HS-27A (cell line): ENCODE measurements around the gene DRC7.
"Not testable (repeated sequence)": the region's sequence is repeated elsewhere in the genome, so short reads cannot be mapped to it uniquely, and the experiment has no call there.

Experiments
- DNase-seq: peaks from one replicate; pipeline ENCODE4 v3.0.0-alpha.2; 2012; ENCODE audit warnings: low read depth, missing footprints

The DRC7 gene

DNA sequence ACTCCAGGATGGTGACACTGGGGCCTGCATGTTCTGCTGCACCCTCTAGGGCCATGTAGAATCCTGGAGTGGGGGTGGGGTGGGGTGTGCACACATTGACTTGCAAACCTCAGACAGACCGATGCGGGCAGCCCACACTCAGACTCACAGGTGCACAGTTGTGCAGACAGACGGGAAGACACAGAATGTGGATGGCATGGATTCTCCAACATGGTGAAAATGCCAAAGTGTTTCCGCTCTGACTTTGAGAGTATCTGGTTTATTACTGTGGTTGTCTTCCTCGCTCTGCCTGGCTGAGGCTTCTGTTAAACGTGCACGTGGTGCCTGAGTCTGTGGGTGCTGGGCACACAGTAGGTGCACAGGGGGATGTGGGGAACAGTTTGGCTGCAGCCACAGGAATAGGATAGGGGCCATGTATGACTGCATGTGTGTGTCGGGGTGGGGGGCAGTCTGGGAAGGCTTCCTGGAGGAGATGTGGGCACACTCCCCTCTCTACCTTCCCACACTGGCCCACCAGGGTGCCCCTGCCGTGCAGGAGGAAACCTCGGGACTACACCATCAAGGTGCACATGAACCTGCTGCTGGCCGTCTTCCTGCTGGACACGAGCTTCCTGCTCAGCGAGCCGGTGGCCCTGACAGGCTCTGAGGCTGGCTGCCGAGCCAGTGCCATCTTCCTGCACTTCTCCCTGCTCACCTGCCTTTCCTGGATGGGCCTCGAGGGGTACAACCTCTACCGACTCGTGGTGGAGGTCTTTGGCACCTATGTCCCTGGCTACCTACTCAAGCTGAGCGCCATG lies 35.5 kb upstream of the DRC7 start:
- no peak for DNase-seq

DNA sequence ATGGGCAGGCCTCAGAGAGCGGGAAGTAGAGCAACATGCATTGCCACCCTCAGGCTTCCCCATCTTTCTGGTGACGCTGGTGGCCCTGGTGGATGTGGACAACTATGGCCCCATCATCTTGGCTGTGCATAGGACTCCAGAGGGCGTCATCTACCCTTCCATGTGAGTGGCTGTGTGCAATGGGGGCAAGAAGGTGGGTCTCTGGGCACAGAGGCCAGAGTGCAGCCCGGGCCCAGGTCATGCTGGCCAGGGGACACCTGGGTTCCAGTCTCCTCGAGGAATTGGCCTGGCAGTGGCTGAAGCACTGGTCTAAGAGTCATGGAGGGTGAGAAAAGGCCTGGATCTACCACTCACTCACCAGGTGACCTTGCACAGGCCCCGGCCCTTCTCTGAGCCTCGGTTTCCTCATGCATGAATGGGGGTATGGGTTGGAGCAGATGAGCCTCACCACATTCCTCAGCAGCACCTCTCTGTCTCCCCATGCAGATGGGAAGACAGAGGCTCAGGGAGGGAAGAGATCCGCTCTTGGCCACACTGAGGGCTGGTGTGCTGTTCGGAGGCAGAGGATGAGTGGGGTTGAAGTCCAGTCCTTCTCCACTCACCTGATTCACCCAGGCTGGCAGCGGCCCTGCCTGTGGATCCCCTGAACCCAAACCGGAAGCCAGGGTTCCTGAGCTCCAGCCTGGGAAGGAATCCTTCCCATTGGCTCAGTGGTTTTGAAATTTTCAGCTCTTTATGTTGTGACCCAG lies 33.7 kb upstream of the DRC7 start:
- no peak for DNase-seq

DNA sequence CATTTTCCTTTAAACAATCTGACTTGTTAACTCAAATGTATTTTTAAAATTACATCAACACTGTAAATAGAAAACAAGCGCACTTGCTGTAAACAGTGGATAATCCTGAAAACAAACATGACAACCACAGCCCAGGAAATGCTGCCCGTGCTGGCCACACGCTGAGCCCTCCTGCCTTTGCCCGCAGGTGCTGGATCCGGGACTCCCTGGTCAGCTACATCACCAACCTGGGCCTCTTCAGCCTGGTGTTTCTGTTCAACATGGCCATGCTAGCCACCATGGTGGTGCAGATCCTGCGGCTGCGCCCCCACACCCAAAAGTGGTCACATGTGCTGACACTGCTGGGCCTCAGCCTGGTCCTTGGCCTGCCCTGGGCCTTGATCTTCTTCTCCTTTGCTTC lies 33.1 kb upstream of the DRC7 start:
- no peak for DNase-seq

DNA sequence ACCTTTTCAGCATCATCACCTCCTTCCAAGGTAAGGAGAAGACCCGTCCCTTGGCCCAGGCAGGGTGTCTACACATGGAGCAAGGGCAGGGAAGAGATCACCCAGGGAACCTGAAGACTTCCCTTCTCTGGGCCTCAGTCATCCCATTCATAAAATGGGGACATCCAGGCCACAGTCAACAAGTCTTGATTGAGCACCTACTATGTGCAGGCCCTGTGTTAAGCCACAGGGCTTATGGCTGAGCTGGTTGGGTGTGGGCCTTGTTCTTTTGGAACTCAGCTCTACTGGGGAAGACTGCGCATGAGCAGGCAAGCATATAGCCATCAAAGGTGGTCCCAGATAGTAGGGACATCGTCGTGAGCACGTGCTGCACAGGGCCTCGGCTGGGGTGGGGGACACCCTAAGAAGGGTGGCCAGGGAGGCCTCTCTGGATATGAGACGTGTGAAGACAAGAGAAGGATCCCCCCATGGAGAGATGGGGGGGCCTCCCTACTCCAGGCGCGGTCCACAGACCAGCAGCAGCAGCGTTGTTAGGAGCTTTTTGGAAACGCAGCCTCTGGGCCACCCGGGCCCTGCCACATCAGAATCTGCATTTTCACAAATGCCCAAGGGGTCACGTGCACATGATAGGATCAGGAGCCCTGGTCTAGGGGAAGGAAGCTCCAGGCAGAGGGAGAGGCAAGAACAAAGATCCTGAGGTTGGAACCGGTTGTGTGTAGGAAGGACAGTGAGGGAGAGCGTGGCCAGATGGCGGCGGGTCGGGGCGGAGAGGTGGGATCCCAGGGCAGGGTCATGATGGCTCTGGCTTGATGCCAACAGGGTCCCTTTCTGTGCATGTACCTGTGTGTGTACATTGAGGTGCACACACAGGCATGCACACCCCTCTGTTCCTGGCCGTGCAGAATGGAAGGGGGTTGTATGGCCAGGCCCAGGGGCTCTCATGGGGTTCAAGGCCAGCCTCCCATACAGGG lies 32.4 kb upstream of the DRC7 start:
- DNase-seq = no peak

DNA sequence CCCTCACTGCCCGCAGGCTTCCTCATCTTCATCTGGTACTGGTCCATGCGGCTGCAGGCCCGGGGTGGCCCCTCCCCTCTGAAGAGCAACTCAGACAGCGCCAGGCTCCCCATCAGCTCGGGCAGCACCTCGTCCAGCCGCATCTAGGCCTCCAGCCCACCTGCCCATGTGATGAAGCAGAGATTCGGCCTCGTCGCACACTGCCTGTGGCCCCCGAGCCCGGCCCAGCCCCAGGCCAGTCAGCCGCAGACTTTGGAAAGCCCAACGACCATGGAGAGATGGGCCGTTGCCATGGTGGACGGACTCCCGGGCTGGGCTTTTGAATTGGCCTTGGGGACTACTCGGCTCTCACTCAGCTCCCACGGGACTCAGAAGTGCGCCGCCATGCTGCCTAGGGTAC lies 31.2 kb upstream of the DRC7 start:
- no peak for DNase-seq

DNA sequence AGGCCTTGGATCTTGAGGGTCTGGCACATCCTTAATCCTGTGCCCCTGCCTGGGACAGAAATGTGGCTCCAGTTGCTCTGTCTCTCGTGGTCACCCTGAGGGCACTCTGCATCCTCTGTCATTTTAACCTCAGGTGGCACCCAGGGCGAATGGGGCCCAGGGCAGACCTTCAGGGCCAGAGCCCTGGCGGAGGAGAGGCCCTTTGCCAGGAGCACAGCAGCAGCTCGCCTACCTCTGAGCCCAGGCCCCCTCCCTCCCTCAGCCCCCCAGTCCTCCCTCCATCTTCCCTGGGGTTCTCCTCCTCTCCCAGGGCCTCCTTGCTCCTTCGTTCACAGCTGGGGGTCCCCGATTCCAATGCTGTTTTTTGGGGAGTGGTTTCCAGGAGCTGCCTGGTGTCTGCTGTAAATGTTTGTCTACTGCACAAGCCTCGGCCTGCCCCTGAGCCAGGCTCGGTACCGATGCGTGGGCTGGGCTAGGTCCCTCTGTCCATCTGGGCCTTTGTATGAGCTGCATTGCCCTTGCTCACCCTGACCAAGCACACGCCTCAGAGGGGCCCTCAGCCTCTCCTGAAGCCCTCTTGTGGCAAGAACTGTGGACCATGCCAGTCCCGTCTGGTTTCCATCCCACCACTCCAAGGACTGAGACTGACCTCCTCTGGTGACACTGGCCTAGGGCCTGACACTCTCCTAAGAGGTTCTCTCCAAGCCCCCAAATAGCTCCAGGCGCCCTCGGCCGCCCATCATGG lies 30.5 kb upstream of the DRC7 start:
- DNase-seq = no peak

DNA sequence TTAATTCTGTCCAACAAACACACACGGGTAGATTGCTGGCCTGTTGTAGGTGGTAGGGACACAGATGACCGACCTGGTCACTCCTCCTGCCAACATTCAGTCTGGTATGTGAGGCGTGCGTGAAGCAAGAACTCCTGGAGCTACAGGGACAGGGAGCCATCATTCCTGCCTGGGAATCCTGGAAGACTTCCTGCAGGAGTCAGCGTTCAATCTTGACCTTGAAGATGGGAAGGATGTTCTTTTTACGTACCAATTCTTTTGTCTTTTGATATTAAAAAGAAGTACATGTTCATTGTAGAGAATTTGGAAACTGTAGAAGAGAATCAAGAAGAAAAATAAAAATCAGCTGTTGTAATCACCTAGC lies 30.0 kb upstream of the DRC7 start:
- DNase-seq = no peak

DNA sequence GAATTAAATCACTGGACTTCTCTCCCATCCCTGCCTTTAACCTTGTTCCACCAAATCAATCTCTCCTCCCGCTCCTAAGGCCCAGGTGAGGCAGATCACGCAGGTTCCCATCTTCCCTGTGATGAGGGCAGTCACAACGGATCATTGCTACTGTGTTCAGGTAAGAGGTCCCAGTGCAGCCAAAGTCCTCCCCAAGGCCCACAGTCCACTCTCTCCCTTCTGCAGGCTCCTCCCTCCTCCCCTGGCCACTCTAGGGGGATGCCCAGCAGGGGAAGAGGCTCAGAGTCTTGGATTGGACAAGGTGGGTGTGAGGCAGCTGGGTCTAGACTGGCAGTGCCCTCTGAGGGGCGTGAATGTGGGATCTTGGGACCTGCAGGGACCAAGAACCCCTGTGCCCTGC lies 29.1 kb upstream of the DRC7 start:
- DNase-seq = no peak

DNA sequence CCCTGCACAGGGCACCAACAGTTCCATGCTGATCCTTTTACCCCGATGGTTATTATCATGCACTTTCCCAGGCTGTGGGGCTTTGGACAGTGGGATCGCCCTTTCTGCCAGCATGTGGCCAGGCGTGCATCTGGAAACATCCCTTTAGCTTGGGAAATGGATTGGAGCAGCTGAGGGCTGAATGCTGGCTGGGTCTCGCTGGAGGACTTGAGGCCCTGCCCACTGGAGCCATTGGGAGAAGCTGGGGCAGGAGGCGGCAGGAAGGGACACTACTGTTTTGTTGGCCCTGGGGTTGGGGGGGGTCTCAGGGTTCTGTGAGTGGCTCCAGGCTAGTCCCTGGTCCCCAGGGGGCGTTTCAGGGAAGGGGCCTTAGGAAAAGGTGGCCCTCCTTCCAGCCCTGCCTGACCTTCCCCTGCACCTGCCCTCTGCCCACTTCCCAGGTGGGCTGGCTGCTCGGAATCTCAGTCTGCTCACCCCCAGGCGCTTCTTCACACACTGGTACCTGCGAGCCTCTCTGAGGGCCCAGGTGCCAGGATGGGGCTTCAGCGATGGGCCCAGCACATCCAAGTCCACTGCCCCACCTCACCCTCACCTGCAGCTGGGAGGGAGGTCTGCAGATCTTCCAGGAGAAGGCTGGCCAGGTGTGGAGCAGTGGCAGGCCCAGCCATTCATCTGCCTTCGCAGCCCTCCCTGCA lies 28.1 kb upstream of the DRC7 start:
- no peak for DNase-seq

DNA sequence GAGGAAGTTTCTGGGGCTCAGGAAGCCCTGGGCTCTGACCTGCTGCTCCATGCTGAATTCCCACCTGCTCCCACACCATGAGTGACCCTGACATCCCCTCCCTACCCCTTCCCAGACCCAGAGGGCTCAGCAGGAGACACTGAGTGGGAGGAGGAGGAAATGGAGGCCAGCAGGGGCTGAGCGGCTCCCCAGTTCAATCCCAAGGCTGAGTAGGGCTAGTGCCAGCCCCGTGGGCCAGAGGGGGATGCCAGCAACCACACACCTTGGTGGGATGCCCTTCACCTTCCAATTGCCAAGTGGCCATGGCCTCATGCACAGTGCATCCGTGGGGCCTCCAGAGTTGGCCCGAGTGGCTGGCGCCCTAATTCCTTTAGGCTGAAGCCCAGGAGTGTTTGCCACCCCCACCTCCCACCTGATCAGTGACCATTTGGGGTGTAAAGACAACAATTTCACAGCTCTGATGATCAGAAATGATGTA lies 27.5 kb upstream of the DRC7 start:
- DNase-seq = no peak

DNA sequence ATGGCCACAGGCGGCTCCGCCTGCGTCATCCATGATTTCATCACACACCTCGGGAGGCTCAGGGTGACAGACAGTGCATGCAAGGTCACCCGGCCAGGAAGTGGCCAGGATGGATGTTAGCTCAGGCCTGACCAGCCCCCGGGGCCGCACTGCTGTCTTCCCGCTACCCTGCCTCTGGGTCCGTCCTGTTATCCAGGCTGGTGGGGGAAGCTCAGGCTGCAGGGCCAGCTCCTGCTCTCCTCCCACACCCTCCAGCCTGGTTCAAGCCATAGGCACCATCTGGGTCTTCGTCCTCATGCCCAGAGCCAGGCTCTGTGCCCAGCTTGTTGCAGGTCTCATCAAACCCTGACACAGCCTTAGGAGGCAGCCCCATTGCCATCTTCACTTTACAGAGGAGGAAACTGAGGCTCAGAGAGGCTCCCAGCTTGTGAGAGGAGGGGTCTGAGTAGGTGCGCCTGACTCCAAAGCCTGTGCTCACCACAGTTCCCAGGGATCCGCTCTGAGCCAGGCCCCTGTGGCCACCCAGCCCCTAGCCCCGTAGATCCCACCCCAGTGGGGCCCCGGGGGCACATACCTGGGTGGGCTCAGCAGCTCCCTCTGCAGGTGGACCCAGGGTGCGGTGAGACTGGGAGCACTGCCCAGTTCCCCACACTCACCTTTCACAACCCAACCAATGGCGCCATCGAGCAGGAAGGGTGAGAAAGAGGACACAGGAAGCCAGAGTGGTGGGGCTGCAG lies 26.9 kb upstream of the DRC7 start:
- DNase-seq = no peak

DNA sequence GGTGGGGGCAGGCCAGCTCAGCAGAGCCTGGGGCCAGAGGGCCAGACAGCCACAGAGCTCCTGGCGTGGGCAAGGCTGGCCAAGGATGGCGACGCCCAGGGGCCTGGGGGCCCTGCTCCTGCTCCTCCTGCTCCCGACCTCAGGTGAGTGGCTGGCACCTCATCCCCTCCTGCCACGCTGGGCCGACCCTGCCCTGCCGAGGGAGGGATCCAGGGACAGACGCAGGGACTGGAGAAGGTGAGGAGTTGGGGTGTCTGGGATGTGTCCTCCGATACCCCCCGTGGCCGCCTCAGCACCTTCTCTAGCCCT lies 26.4 kb upstream of the DRC7 start, which contains the start of gene ADGRG3:
TSS of gene ADGRG3 (plus strand) at position 44 of the 309 bp plus-strand sequence. CDS start at position 86, 42 bp downstream.
- no peak for DNase-seq

DNA sequence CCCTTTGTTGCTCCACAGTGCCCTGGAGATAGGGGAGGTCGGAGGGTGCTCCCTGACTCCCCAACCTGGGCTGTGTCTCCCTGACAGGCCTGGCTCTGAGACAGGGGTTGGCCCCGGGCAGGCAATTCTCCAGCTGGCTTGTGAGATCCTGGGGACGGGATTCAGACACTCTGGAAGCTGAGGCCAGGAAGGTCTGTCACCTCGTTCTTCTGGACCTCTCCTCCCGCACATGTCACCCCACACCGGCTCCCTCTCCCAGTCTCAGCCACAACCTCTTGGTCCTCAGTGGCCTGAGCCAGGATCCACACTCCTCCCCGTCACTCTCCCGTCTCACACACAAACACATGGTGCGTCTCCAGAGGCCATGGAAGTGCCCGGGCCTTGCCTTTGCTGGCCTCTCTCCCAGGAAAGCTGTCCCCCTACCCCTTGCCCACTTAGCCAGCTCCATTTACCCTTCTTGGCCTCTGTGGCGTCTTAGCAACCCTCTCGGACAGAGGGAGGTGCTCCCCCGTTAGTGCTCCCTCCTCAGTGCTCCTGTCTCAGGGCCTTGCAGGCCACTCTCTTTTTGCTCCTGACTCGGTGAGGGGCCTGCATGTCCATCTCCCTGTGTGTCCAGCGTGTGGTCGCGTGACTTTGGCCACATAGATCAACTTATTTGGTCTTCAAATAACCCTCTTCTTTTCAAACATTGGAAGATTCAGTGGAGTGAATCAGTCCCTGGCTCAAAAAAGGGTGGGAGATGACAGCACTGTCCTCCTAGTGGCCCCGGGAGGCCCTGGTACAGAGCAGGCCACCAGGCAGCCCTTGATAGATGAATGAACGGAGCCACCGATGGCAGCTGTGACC lies 25.8 kb upstream of the DRC7 start:
- no peak for DNase-seq

DNA sequence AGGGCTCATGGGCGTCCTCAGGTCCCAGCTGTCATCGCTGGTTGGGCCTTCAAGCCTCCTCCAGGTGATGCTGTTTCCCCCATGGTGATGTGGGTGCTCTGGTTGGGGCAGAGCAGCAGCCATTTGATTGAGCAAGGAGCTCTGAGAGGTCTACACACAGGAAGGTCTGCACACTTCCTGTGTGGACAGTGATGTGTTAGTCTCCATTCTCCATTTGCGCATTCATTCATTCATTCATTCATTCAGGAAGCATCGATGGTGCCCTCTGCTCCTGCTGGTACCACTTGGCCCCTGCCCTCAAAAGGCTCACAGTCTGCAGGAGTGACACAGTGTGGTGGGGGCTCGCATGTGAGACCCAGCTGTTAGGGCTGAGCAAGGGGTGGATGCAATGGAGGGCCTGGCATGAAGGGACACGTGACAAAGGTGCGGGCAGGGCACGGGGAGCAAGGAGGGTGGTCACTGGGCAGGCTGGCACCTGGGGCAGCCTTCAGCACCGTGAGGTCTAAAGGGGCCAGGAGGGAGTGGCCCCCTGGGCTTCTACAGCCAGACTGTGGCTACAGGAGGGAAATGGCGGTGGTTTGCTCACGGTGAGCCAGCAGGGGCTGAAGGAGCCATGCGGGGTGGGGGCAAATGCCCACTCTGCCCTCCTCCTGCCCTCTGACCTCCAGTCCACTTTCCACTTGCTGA lies 25.0 kb upstream of the DRC7 start:
- DNase-seq = no peak

DNA sequence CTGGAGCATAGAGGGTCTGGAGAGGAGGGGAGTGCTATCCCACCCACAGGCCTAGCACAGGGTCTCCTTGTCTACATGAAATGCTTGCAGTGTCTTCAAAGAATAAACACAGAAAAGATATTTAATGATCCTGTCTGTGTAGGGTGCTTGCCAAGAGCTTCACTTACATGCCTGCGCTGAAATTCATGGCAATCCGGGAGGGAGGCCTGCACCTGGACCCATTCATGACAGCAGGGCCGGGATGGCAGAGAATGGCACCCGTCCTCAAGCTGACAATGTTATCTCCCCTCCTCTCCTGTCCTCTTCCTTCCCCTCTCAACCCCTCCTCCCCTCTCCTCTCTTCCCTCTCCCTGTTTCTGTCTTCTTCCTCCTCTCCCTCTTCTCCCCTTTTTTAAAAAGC lies 24.4 kb upstream of the DRC7 start:
- no peak for DNase-seq

DNA sequence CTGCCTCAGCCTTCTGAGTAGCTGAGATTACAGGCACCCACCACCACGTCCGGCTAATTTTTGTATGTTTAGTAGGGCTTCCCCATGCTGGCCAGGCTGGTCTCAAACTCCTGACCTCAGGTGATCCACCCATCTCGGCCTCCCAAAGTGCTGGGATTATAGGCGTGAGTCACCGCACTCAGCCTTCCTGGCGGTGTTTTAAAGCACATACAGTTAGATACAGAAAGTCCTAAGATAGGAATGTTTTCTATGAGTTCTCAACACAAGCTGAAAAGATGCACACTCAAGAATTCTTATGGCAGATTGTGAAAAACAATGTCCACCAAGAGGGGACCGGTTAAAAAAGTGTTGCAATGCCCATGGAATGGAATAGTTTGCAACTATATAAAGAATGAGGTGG lies 23.2 kb upstream of the DRC7 start:
- DNase-seq = not testable (repeated sequence)

DNA sequence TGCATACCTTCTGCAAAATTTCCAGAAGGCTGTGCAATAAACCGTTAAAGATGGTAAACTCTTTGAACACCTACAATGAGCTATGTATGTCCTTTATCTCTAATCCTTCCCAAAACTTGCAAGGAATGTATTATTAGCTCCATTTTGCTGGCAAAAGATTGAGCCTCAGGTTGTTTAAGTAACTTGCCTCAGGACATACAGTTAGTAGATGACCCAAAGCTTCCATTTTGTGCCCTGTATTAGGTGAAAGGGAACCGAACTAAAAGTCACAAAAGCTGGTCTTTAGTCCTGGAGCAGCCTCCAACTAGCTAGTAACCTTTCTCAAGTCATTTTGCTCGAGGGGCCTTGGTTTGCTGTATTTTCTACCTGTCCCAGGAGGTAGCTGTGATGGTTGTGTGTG lies 22.2 kb upstream of the DRC7 start:
- DNase-seq = no peak

DNA sequence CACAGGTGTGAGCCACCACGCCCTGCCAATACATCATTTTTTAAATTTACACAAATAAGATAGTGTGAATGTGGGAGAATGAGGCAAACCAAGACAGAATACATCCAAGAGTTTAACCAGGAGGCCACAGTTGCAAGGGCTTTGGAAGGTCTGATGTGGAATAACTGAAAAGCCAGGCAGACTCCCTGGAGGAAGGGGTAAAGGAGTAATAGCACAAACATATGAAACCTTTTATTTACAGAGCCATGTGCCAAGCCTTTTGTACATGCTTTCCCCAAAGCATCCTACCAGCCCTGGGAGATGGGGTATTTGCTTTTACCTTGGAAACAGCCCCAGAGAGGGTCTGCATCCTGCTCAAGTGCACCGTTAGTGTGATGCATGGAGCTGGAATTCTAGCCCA lies 21.8 kb upstream of the DRC7 start:
- no peak for DNase-seq
